GM19397 (cell line): ENCODE results near the gene NMU.
"Not testable (repeated sequence)": the region's sequence is repeated elsewhere in the genome, so short reads cannot be mapped to it uniquely, and the experiment has no call there.

Source experiments
- ATAC-seq: cut with Tn5 transposase; IDR thresholded peaks from one replicate; pipeline ENCODE4 v1.9.1; 2021; ENCODE audit warnings: mild to moderate bottlenecking, moderate library complexity; ENCODE audit not compliant: unreplicated experiment

The NMU gene

DNA sequence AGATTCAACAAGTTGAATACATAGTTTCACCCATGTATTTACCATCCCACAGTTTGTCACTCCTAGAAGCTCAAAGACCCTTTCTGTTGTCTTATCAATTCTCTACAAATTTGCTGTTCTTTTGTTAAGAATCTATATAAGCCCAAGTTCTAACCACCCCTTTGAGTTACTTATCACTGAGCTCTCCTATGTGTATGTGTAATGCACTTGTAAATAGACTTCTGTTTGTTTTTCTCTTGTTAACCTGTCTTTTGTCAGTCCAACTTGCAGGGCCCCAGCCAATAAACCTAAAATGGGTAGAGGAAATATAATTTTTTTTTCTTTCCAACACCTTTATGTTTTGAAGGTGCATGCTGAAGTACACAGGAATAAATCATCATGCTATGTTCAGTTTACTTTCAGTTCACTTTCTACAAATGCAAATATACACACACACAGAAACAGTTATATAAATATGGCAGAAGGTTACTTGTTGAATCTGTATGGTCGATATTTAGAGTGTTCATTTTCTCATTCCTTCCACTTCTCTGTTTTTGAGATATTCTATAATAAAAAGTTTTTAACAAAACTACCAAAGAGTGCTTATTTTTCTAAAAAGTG is 67.1 kb downstream of the NMU start:
- ATAC-seq = no peak

DNA sequence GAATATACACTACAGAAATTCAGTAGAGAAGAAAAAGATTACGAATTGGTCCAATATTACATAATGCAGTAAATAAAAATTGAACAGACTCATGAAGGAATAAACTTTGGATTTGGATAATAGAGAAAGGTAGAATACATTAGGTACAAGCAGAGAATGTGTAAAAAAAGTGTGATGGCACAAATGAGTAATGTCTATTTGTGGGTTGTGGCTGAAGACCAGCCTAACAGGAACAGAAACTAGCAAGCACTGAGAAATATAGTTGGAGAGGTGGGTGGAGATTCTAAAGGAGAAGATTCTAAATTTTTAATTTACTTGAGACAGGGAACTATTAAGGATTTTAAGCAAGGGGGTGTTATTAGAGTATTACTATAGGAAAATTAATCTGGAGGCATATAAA is 74.2 kb downstream of the NMU start:
- ATAC-seq = peak; percentile 96

DNA sequence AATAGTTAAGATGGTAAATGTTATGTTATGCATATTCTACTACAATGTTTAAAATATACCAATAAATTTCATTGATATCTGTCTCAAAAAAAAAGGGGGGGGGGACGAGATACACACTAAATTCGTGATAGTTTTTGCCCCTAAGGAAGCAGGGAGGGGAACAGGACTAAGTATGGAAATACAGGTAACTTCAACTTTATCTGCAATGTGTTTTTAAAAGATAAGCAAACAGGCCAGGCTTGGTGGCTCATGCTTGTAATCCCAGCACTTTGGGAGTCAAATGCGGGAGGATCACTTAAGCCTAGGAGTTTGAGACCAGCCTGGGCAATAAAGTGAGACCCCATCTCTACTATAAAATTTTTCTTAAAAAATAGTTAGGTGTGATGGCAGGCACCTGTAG is 76.0 kb downstream of the NMU start:
- no peak for ATAC-seq

DNA sequence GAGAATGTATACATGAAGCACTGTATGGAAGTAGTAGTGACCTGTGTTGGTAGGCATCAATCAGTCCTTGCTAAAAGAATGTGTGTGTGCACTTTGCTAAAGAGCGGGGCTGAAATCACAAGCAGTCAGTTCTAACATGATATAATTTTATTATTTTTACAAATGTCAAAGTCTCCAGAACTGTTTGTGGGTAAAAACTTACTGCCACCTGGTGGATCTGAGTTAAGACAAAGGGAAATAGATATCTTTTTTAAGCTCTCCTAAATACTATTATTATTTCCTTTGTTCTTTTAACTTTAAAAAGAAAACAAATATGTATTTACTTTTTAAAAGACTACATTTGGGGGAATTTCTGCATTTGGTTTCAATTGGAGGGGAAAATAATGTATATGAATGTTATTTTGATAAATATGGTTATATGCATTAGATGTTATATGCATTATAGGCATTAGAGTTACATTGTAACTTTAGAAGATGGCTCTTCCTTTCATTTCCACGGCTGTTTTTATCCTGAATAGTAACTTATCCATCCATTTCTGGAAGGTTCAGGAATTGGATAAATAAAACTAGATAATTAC is 81.6 kb downstream of the NMU start:
- no peak for ATAC-seq

DNA sequence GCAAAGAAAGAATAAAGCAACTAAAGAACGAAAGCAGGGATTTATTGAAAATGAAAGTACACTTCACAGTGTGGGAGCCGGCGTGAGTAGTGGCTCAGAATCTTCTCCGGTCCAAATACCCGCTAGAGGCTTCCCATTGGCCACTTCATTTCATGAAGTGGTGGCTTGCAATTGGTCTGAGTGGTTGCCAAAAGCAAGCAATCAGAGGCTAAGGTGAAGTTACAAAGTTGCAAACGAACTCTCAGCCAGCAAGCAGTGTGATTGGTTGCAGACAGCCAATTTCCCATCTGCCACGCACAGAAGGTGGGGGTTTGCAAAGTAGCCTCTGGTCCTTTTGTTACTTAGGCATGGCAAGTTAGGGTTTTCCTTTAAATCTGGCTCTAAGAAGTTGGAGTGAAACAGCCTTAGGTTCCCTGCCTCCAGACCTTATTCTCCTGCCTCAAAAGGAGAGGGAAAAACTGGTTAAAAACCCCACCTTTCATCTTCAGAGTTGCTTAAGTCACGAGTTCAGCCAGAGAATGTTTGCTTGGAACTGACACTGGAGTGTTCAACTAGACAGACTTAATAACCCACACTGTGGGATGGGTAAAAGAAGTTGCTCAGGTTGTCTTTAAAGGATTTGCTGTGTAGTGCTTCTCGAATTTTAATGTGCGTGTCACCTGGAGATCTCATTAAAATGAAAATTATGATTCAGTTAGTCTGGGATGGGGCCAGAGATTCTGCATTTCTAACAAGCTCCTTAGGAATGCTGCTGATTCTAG is 82.5 kb downstream of the NMU start:
- no peak for ATAC-seq

DNA sequence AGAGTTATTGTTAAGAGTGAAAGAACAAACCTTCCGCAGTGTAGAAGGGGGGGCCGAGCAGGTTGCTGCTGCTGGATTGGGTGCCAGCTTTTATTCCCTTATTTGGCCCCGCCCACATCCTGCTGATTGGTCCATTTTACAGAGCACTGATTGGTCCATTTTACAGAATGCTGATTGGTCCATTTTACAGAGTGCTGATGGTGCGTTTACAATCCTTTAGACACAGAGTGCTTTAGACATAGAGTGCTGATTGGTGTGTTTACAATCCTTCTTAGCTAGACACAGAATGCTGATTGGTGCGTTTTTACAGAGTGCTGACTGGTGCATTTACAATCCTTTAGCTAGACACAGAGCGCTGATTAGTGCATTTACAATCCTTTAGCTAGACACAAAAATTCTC is 84.1 kb downstream of the NMU start:
- not testable (repeated sequence) for ATAC-seq

DNA sequence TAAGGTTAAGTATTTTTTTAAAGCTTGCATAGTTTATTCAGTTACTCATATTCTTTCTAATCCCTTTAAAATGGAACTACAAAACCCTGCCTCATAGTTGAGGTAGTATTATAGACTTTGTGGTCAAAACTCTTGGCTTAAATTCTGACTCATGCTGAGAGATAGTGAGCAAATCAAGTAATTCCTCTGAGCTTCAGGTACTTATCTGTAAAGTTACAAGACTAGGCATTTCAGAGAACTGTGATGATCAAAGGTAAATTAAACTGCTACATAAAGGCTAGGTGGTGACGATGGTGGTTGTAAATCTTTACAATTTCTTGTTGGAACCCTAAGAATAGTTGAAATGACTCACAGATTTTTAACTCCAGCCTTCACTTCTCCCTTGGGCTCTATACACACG is 86.2 kb downstream of the NMU start:
- no peak for ATAC-seq

DNA sequence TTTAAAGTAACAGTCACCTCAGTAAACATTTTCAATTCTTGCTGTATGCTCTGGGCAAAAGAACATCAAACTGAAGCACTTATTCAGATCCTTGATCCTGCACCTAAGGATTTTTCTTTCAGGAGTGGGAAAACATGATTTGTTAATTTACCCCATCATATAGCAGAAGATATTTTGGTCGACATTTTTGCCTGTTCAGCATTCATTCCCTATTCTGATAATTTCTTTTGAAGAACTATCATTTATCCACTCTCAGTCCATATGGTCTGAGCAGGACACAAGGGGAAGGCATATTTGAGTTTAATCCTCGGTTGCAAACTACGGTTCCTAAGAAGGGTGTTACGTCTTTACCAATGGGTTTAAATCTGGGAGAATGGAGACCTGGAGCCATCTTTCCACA is 88.2 kb downstream of the NMU start:
- no peak for ATAC-seq

DNA sequence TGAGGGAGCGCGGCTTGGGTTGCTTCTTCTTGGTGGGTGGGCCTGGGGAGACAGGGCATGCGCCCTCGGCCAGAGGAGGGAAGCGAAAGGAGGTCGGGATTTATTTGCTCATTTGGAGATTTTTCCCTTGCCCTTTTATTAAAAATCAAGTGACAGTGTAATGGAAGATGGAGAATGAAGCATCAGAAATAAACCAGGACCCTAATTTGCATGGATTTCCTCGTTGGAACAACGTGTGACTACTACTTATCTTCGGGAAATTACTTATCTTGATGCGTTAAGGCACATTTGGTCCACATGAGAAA is 88.7 kb downstream of the NMU start:
- ATAC-seq = no peak

DNA sequence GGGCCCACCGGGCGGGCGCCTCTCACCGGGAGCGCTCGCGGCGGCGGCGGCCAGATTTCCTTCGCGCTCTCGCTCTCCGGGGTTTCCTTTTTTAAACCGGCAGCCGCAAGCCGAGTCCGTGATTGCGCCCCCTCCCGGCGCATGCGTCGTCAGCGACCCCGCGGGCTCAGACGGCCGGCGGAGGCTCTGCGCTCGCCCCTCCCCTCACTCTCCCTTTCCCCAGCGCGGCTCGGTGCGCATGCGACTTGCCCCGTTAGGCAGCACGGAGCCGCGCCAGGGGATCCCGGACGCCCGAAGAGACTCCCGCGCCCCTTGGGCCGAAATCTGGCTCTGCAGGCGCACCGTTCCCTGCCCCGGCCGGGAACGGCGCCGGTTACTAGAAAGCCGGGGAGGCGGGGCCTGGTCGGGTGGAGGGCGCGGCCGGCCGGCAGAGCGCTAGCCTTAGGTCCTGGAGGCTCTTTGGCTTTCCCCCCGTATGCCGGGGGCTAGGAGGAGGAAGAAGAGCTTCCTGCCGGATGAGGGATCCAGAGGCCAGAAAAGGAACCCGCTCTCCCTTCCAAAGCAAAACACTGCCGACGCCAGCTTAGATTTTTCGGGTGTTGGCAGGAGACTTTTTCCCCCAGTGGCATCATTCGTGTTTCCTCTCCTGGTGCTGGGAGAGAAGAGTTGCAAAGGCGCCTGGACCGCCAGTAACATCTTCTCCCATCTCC is 89.2 kb downstream of the NMU start, which contains the start of gene CLOCK:
Gene CLOCK (minus strand): TSS at position 154 of the 710 bp plus-strand sequence. CDS start 64,124 bp downstream, outside the sequence.
- ATAC-seq = peak; percentile 79

DNA sequence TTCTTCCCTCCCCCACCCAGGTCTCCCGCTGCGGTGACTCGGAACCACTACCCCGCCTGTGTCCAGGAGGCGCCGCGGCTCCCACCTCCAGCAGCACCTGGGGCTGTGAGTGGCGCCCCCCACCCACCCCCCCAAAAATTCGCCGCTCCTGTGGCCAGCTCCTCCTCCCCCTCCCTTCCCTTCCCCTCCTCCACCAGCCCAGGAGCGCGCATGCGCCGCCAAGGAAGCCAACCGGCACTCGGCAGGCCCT is 89.7 kb downstream of the NMU start:
- ATAC-seq = peak; percentile 52

DNA sequence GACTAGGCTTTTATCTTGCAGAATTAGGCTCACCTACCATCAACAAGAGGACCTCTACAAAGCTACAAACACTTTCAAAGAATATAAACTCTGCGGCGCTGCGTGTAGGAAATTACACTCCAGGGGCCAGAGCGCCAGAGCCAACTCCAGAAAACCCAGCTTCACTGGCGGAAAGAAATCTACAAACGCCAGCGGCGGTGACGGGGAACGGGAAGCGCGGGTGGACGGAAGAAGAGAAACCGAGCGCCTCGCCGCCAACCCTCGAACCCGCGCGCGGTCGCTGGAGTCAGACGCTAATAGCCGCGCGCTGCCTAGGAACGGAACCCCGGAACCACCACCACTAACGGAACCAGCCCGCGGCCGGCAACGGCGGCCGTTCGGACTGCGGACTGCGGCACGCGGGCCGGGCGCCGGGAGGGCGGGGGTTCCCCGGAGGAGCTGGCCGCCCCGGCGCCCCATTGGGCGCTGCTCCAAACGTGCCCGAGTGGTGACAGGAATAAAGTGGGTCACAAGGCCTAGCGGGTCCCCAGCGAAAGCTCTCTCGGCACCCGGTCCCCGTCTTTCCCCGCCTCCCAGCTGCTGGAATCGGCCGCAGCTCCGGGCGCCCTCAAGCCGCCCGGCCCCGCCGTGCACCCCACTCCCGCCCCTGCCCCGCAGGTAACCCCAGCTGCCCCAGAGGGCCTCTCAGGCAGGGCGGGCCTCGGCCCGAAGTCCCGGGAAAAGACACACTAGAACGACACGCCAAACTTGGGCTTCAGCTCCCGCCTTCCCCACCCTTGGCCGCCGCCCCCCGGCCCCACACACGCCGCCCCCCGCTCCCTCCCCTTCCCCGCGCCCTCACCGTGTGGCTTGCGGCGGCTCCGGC is 90.2 kb downstream of the NMU start:
- peak; percentile 45 for ATAC-seq
